Stimulated activated CD4-positive, alpha-beta T cell treated with anti-CD3 and anti-CD28 coated beads, TNF-alpha, amount 100 ng/mL, for 24 hours (primary cell): ENCODE measurements around the gene GIGYF1.
A peak's percentile ranks its signal among the peaks of the same experiment; 100 is the strongest.
"Not testable (repeated sequence)": the region's sequence is repeated elsewhere in the genome, so short reads cannot be mapped to it uniquely, and the experiment has no call there.

Source experiments
- DNase-seq, 3 experiments: peaks; one replicate each; pipeline ENCODE4 v3.0.0-alpha.2; 2020; ENCODE audit warnings: low read depth in 3 of 3

Gene GIGYF1

DNA sequence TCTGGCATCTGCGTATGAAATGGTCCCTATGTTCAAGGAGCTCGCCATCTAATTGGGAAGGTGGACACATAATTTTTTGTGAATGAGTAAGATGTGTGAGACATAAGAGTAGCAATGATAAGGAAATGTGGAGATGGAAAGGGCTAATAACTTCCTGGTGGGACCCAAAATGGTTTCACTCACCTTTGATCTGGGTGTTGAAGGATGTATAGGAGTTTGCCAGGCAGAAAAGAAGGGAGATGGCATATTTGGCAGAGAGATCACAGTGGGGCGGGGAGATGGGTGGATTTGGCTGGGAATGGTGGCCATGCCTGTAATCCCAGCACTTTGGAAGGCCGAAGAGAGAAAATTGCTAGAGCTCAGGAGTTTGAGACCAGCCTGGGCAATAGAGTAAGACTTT is 16.4 kb upstream of the GIGYF1 start:
- DNase-seq, result no peak

GRCh38 chr7:100708395-100708794 is 14.3 kb upstream of the GIGYF1 start:
- DNase-seq, result no peak

DNA sequence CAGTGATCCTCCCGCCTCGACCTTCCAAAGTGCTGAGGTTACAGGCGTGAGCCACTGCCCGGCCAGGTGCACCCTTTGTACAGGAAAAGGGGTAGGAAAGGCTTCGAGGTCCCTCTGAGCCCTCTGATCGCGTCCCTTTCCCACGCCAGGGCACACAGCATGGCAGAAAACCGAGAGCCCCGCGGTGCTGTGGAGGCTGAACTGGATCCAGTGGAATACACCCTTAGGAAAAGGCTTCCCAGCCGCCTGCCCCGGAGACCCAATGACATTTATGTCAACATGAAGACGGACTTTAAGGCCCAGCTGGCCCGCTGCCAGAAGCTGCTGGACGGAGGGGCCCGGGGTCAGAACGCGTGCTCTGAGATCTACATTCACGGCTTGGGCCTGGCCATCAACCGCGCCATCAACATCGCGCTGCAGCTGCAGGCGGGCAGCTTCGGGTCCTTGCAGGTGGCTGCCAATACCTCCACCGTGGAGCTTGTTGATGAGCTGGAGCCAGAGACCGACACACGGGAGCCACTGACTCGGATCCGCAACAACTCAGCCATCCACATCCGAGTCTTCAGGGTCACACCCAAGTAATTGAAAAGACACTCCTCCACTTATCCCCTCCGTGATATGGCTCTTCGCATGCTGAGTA is 12.7 kb upstream of the GIGYF1 start:
- DNase-seq, result no peak

DNA sequence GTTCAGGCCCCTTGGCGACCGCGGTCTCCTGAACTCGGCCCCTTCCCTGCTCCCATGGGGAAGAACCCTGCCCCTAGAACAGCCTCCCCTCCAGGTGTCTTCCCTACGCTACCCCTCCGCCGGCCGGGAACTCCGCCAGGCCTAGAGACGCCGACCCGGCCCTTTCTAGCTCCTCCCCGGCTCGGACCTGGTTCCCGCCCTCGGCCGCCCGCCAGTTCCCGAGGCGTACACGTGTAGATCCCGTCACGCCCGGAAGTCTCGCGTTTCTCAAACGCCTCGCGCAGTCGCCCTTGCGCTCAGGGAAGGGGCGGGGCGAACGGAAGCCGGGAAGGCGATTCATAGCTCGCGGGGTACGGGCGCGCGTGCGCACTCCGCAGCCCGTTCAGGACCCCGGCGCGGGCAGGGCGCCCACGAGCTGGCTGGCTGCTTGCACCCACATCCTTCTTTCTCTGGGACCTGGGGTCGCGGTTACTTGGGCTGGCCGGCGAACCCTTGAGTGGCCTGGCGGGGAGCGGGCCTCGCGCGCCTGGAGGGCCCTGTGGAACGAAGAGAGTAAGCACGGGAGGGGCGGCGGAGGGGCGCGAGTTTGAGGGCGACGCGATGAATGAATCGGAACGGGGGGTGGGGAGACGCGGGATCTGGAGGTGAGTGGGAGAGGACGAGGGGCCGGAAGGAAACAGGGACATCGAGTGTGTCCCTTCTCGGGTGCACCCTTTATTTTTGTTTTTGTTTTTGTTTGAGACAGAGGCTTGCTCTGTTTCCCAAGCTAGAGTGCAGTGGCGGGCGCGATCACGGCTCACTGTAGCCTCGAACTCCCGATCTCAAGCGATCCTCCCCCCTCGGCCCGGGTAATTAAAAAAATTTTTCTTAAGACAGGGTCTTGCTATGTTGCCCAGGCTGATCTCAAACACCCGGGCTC is 12.0 kb upstream of the GIGYF1 start, which contains the start of gene POP7:
Gene POP7 (plus strand): TSS at position 369 of the 919 bp plus-strand sequence. CDS start 710 bp downstream, outside the sequence.
- DNase-seq, result peak; percentile 97 to 99 (median 98)

- DNase-seq, result peak; percentile 62 to 80 (median 71)
Observed at GRCh38 chr7:100705320-100705752, 11.3 kb upstream of the GIGYF1 start.

DNA sequence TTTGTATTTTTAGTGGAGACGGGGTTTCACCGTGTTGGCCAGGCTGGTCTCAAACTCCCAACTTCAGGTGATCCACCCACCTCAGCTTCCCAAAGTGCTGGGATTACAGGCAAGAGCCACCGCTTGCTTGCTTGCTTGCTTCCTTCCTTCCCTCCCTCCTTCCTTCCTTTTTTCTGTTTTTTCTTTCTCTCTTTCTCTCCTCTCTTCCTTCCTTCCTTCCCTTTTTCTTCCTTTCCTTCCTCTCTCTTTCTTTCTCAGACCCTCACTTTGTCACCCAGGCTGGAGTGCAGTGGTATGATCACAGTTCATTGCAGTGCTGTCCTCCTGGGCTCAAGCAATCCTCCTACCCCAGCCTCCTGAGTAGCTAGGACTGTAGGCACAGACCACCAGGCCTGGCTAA is 7.0 kb upstream of the GIGYF1 start:
- not testable (repeated sequence) for DNase-seq

DNA sequence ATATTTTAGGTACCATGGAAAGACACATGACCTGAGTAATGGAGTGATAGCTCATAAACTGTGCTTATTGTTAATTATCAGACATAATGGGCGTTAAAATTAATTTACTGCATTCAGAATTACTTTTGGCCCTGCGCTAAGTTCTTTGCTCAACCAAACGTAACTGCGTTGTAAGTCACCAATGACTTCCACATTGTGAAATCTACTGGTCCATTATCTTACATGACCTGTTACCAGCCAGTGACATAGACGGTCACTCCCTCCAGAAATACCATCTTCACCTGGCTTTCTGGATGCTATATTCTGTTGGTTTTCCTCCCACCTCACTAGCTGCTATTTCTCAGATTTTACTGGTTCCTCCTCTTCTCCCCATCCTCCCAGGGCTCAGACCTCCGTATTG is 5.0 kb upstream of the GIGYF1 start:
- no peak for DNase-seq

DNA sequence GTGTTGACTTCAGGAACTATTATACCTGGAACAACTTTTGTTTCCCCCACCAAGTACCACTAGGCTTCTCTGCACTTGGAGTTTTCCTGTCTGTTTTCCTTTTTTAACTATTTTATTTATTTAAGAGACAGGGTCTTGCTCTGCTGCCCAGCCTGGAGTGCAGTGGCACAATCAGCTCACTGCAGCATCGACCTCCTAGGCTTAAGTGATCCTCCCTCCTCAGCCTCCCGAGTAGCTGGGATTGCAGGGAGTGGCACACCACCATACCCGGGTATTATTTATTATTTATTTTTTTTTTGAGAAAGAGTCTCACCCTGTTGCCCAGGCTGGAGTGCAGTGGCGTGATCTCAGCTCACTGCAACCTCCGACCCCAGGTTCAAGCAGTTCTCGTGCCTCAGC is 2.1 kb upstream of the GIGYF1 start:
- no peak for DNase-seq

- no peak for DNase-seq
Observed at GRCh38 chr7:100693312-100694097, 545 bp downstream of the GIGYF1 start.

GRCh38 chr7:100692578-100692961 is 1.5 kb downstream of the GIGYF1 start:
- no peak for DNase-seq

- DNase-seq, result peak; percentile 69 to 82 (median 77)
Observed at GRCh38 chr7:100691676-100692577, 2.1 kb downstream of the GIGYF1 start.

GRCh38 chr7:100689230-100690135 is 4.6 kb downstream of the GIGYF1 start:
- DNase-seq, result no peak

DNA sequence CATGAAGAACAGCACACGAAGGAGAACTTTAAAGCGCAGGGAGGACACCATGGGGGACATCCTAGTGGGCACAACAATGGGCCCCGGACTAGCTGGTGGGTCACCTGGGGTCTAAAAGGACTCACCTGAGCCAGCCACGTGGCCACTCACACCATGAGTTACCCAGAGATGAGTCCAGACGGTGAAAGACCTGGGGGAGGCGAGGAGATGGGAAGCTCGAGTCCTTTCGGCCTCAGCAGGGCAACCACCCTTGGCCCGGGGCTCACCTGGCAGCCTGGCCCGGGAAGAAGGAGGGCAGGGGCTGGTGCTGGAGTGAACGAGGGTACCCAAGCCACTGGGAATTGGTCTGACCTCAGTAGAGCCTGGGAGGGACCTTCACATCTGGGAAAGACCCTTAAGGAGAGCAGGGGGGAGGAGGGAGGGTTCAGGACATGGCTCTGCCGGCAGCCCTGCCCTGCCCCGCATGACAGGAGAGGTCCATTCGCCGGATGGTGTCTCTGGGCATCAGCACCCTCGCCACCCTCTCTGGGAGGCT is 5.7 kb downstream of the GIGYF1 start:
- DNase-seq, result no peak

- no peak for DNase-seq
Observed at GRCh38 chr7:100687751-100688300, 6.2 kb downstream of the GIGYF1 start.

- no peak for DNase-seq
Observed at GRCh38 chr7:100687261-100687660, 6.8 kb downstream of the GIGYF1 start.

DNA sequence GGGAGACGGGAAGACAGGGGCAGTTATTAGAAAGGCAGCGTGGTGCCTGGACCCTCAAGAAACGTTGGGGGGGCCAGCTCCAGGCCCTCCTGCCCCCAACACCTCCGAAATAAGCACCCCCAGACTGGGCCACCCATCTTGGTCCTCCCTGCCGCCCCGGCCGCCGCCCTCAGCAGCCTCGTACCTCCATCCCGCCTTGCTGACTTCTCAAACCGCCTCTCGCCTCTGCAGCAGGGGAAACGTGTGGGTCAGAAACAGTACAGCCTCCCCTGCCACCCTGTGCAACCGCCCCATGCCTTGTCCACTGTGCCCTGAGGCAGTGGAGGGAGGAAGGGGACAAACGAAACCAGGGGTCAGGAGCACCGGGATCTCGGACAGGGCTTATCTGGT is 7.2 kb downstream of the GIGYF1 start:
- DNase-seq, result no peak

- no peak for DNase-seq
Observed at GRCh38 chr7:100686201-100686821, 7.7 kb downstream of the GIGYF1 start.

GRCh38 chr7:100685631-100686145 is 8.4 kb downstream of the GIGYF1 start:
- no peak for DNase-seq
